GM12878 (cell line): ENCODE data around the gene DUSP22. TPM values are rescaled to one million over a fixed set of nuclear protein-coding genes. Genes with fewer than 3 reads are reported as not detected.

ENCODE experiments used
- ATAC-seq: fragments of 200-7000 bp; cut with Tn5 transposase; 3 replicates; pipeline ENCODE4 v1.9.1; 2020; ENCODE audit warnings: mild to moderate bottlenecking, moderate library complexity
- BruUV-seq: library from RNA; stranded (reverse); fragments of 400-500 nt; replicated peaks from 2 replicates; lab custom pipeline; 2021; lab: Mats Ljungman, UMichigan
- CTCF ChIA-PET: fragments of 300-600 bp; sonication (Branson Sonifier 250); formaldehyde crosslinking; extraction: SDS; loops from one replicate; lab custom pipeline; 2021; ENCODE audit warnings: inconsistent platforms; lab: Yijun Ruan, JAX
- POLR2A ChIA-PET: fragments of 350-600 bp; formaldehyde crosslinking; extraction: SDS; loops from one replicate; lab custom pipeline; 2021; ENCODE audit warnings: inconsistent platforms; lab: Charles Lee
- RAD21 ChIA-PET: fragments of 300-600 bp; sonication (Branson Sonifier 250); formaldehyde crosslinking; loops from one replicate; lab custom pipeline; 2023; ENCODE audit warnings: antibody characterized with exemption; ENCODE audit not compliant: unreplicated experiment; lab: Charles Lee
- SMC1A ChIA-PET: fragments of 300-600 bp; sonication (Branson Sonifier 250); formaldehyde crosslinking; loops from one replicate; lab custom pipeline; 2023; ENCODE audit not compliant: unreplicated experiment, uncharacterized antibody; lab: Charles Lee
- DNase-seq: peaks from one replicate; pipeline ENCODE4 v3.0.0-alpha.2; 2011; ENCODE audit warnings: low read depth, low spot score
- FAIRE-seq: peaks from 3 replicates; lab custom pipeline; 2011; peaks lifted over from hg19 to GRCh38; lab: Jason Lieb, UNC
- H2AFZ ChIP-seq: 2 replicates; pipeline ENCODE4 v1.6.0; 2011; ENCODE audit warnings: low read depth, low read length, control low read depth; ENCODE audit not compliant: control insufficient read depth
- H3K27ac ChIP-seq: 2 replicates; pipeline ENCODE4 v1.5.1; 2011; ENCODE audit warnings: control low read depth; ENCODE audit not compliant: control insufficient read depth, insufficient read depth
- H3K27me3 ChIP-seq, 2 experiments: replicated peaks in 1 of 2; 2 replicates each; pipeline versions ENCODE4 v1.6.0 to v1.6.1; 2011; ENCODE audit warnings: low read length in 1 of 2; ENCODE audit not compliant: control insufficient read depth in 2 of 2, insufficient read depth in 2 of 2
- H3K36me3 ChIP-seq, 2 experiments: 2 replicates each; pipeline ENCODE4 v1.5.1; 2011; ENCODE audit warnings: low read length in 1 of 2; ENCODE audit not compliant: control insufficient read depth in 2 of 2, insufficient read depth in 2 of 2
- H3K4me1 ChIP-seq: 2 replicates; pipeline ENCODE4 v1.6.1; 2011; ENCODE audit warnings: mild to moderate bottlenecking, low read length, moderate library complexity, mixed read lengths; ENCODE audit not compliant: control insufficient read depth, insufficient read depth
- H3K4me2 ChIP-seq: 2 replicates; pipeline ENCODE4 v1.6.0; 2011; ENCODE audit warnings: control low read depth; ENCODE audit not compliant: control insufficient read depth, insufficient read depth
- H3K4me3 ChIP-seq: fragments of 200-600 bp; sonication (generic); 2 replicates; pipeline ENCODE4 v1.5.1; 2016
- H3K79me2 ChIP-seq: 2 replicates; pipeline ENCODE4 v1.6.0; 2011; ENCODE audit warnings: low read length; ENCODE audit not compliant: control insufficient read depth, insufficient read depth
- H3K9ac ChIP-seq: 2 replicates; pipeline ENCODE4 v1.8.0; 2011; ENCODE audit warnings: low read length, control low read depth, mixed read lengths; ENCODE audit not compliant: control insufficient read depth, insufficient read depth
- H3K9me3 ChIP-seq: replicated peaks from 3 replicates; pipeline ENCODE4 v1.5.1; 2011; ENCODE audit warnings: mild to moderate bottlenecking, low read length; ENCODE audit not compliant: control insufficient read depth, insufficient read depth
- H4K20me1 ChIP-seq: 2 replicates; pipeline ENCODE4 v1.6.0; 2011; ENCODE audit not compliant: control insufficient read depth, insufficient read depth
- ATF7 ChIP-seq: fragments of 450-650 bp; IDR thresholded peaks from 2 replicates; pipeline ENCODE4 v1.6.1; 2016; ENCODE audit warnings: low read depth, mild to moderate bottlenecking
- EZH2 ChIP-seq: IDR thresholded peaks from 2 replicates; pipeline ENCODE4 v1.6.1; 2012; ENCODE audit warnings: low read depth, mild to moderate bottlenecking, control low read depth, inconsistent platforms, low read length, borderline replicate concordance; ENCODE audit not compliant: control insufficient read depth
- KDM1A ChIP-seq: fragments of 200-600 bp; sonication (generic); IDR thresholded peaks from 2 replicates; pipeline ENCODE4 v1.6.1; 2016; ENCODE audit warnings: borderline replicate concordance
- NFYB ChIP-seq: IDR thresholded peaks from 2 replicates; pipeline ENCODE4 v1.6.1; 2011; ENCODE audit warnings: low read depth, mild to moderate bottlenecking, low read length, improper control_type of control experiment, moderate library complexity; ENCODE audit not compliant: insufficient read depth
- NRF1 ChIP-seq: conservative IDR thresholded peaks from 2 replicates; pipeline ENCODE4 v1.6.1; 2011; ENCODE audit warnings: mild to moderate bottlenecking, low read depth, low read length, improper control_type of control experiment
- RCOR1 ChIP-seq: conservative IDR thresholded peaks from 2 replicates; pipeline ENCODE4 v1.6.1; 2012; ENCODE audit warnings: low read depth, low read length, improper control_type of control experiment
- RFX5 ChIP-seq: IDR thresholded peaks from 2 replicates; pipeline ENCODE4 v1.6.1; 2011; ENCODE audit warnings: low read depth, low read length, improper control_type of control experiment
- ZBED1 ChIP-seq: IDR thresholded peaks from 2 replicates; pipeline ENCODE4 v1.6.1; 2016; ENCODE audit warnings: borderline replicate concordance
- ZSCAN29 ChIP-seq: fragments of 450-650 bp; IDR thresholded peaks from 2 replicates; pipeline ENCODE4 v1.6.1; 2017; ENCODE audit warnings: mild to moderate bottlenecking, moderate library complexity
- WGBS: methylation state at CpG from one replicate; pipeline ENCODE4 v1.1.6; 2016; ENCODE audit warnings: low lambda C conversion rate; ENCODE audit not compliant: insufficient replicate concordance, insufficient coverage; ENCODE audit errors: missing lambda C conversion rate; 5-methylcytosine and 5-hydroxymethylcytosine counted together
- in situ Hi-C: fragments of 300-500 bp; cut with MboI; formaldehyde crosslinking; loops from 9 replicates; pipeline ENCODE4 v1.14.3; 2018; ENCODE audit warnings: mixed read lengths
- intact Hi-C: fragments of 100-400 bp; cut with micrococcal nuclease; formaldehyde crosslinking; loops from one replicate; pipeline ENCODE4 v1.14.2; 2022; ENCODE audit not compliant: unreplicated experiment
- polyA plus RNA-seq, 11 experiments: library from polyadenylated mRNA; depleted of rRNA in 4 of 11; unstranded in 6 of 11; stranded (reverse) in 5 of 11; fragments of >200 nt; fragmentation: Nextera tagmentation in 4 of 11; fragmentation: Illumina TruSeq in 1 of 11; extraction: Ambion mirVana in 4 of 11; extraction: Trizol in 1 of 11; gene quantifications; 1 replicate in 1 of 11; 2 replicates in 10 of 11; pipeline versions ENCODE4 v1.2.1 to v1.2.3, GENCODE V29; 2011 to 2016; ENCODE audit warnings: inconsistent platforms in 2 of 11, missing spikeins in 2 of 11, low read depth in 1 of 11
- total RNA-seq, 4 experiments: library from RNA; depleted of rRNA in 3 of 4; stranded (reverse); fragments of >200 nt in 3 of 4; fragmentation: Illumina TruSeq in 1 of 4; extraction: Trizol in 1 of 4; gene quantifications; 2 replicates each; pipeline versions ENCODE4 v1.2.1 to v1.2.3, GENCODE V29; 2013 to 2021
- TF ChIP-seq, protein P1 (sequence below): fragments of 450-650 bp; IDR thresholded peaks from 2 replicates; pipeline ENCODE4 v1.6.1; 2017; ENCODE audit warnings: borderline replicate concordance
- TF ChIP-seq, protein P2 (sequence below): IDR thresholded peaks from 2 replicates; pipeline ENCODE4 v1.6.1; 2011; ENCODE audit warnings: borderline replicate concordance, low read depth, mild to moderate bottlenecking, moderate library complexity, low read length; ENCODE audit not compliant: insufficient read depth, poor library complexity, severe bottlenecking
- TF ChIP-seq, protein P3 (sequence below): fragments of 150-350 bp; IDR thresholded peaks from 2 replicates; pipeline ENCODE4 v1.6.1; 2014; ENCODE audit warnings: mild to moderate bottlenecking, low read depth, low read length

Gene DUSP22
- total and polyA plus RNA-seq, 10 of the 15 experiments (the other 5 are each of a cell fraction or from before 2014, with no cell fraction given), result 78.9 to 156 (median 107) TPM

DNA sequence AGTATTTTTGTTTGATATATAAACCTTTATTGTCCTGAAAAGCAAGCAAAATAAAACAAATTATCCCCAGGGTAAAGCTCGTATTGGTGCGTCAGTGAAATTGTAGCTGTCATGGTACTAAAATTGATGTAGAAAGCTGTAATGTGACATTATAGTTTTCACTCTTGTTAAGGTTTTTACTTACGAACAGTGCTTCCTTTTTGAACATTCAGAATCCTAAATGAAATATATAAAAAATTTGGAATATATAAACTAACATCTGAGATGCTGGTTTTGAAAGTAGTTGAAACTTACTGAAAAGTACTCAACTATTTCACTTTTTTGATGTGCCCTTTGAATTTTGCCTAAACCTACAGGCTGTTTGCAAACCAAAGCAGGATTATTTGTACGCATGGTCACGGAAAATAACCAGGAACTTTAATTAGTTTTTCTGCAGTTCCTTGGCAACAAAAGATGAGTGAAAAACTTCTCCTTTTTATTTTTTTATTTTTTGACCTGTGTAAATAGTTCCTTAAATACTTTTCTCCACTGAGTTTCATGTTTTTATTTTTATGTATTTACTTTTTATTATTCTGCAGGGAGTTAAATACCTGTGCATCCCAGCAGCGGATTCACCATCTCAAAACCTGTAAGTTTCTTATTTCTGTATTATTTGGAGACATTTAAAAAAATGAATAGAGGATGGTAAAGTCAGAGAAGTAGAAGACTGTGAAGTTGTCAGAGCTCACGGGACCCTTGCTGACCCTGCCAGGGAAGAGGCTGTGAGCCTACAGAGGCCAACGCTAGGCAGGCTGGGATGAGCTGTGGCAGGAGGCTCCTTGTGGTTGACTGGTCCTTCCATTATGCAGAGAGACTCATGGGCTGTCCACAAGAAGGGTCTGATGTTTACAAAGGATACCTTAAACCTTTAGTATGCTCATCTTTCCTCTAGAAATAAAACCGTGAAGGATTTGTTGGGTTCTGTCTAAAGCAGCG lies 42.5 kb downstream of the DUSP22 start:
- FAIRE-seq, result no peak
- no peak overlapping the region for H3K9ac ChIP-seq
- H3K4me2 ChIP-seq, result no peak overlapping the region

More for the DNA sequence above, 42.5 kb downstream of the DUSP22 start:
- no peaks in the 10 kb centered on the region for H3K27me3 ChIP-seq
- ChIA-PET RAD21 (interaction anchor here (1.0 to 8.7 kb wide), 7 partner anchors 12 to 77 kb away, joined by 3 to 140 read pairs (median 31); partner anchors contain the start of gene IRF4), POLR2A (interaction anchor here (1.3 to 8.4 kb wide), 4 partner anchors 12 to 48 kb away, joined by 4 to 165 read pairs (median 55); no protein-coding TSS in a partner anchor), SMC1A (interaction anchor here (5.1 to 17.1 kb wide), 8 partner anchors 5 to 59 kb away, joined by 56 to 707 read pairs (median 154); partner anchors contain the start of gene IRF4), CTCF (interaction anchor here (1.3 to 8.5 kb wide), 5 partner anchors 12 to 37 kb away, joined by 3 to 83 read pairs (median 53); no protein-coding TSS in a partner anchor)
- H2AFZ ChIP-seq, result no peak overlapping the region
- no peak overlapping the region for H3K4me3 ChIP-seq
- ATAC-seq (no peak), DNase-seq (no peak)
- H4K20me1 ChIP-seq, result no peaks in the 10 kb centered on the region
- peaks cover 88% of the 10 kb centered on the region for H3K79me2 ChIP-seq
- BruUV-seq, result no TSS peak
- in situ Hi-C loops (no loop called here), intact Hi-C loops (no loop called here)
- no peak overlapping the region for H3K27ac ChIP-seq
- TF ChIP-seq, protein P1, sequence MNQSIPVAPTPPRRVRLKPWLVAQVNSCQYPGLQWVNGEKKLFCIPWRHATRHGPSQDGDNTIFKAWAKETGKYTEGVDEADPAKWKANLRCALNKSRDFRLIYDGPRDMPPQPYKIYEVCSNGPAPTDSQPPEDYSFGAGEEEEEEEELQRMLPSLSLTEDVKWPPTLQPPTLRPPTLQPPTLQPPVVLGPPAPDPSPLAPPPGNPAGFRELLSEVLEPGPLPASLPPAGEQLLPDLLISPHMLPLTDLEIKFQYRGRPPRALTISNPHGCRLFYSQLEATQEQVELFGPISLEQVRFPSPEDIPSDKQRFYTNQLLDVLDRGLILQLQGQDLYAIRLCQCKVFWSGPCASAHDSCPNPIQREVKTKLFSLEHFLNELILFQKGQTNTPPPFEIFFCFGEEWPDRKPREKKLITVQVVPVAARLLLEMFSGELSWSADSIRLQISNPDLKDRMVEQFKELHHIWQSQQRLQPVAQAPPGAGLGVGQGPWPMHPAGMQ, result no peak
- TF ChIP-seq RCOR1, result no peak
- no peak for TF ChIP-seq NFYB
- TF ChIP-seq ZBED1, result no peak
- no peak for TF ChIP-seq ZSCAN29
- TF ChIP-seq, protein P2, sequence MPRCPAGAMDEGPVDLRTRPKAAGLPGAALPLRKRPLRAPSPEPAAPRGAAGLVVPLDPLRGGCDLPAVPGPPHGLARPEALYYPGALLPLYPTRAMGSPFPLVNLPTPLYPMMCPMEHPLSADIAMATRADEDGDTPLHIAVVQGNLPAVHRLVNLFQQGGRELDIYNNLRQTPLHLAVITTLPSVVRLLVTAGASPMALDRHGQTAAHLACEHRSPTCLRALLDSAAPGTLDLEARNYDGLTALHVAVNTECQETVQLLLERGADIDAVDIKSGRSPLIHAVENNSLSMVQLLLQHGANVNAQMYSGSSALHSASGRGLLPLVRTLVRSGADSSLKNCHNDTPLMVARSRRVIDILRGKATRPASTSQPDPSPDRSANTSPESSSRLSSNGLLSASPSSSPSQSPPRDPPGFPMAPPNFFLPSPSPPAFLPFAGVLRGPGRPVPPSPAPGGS, result no peak
- TF ChIP-seq KDM1A, result no peak
- no peak for TF ChIP-seq NRF1
- no peak for TF ChIP-seq RFX5
- TF ChIP-seq, protein P3, sequence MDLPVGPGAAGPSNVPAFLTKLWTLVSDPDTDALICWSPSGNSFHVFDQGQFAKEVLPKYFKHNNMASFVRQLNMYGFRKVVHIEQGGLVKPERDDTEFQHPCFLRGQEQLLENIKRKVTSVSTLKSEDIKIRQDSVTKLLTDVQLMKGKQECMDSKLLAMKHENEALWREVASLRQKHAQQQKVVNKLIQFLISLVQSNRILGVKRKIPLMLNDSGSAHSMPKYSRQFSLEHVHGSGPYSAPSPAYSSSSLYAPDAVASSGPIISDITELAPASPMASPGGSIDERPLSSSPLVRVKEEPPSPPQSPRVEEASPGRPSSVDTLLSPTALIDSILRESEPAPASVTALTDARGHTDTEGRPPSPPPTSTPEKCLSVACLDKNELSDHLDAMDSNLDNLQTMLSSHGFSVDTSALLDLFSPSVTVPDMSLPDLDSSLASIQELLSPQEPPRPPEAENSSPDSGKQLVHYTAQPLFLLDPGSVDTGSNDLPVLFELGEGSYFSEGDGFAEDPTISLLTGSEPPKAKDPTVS, result no peak
- no peak for TF ChIP-seq ATF7
- no peak for TF ChIP-seq EZH2
- 80% methylated on average over 10 of the region's 10 CpGs for WGBS
- peaks cover 86% of the 10 kb centered on the region for H3K4me1 ChIP-seq
- H3K9me3 ChIP-seq, result no peaks in the 10 kb centered on the region
- H3K36me3 ChIP-seq, result peaks cover 2 to 7% of the 10 kb centered on the region in 2 experiments
